C4-2B (cell line): ENCODE results near the gene MYO1H.
"Not testable (repeated sequence)": the region's sequence is repeated elsewhere in the genome, so short reads cannot be mapped to it uniquely, and the experiment has no call there.

Experiments used
- H3K27ac ChIP-seq: fragments of 450-650 bp; 2 replicates; pipeline ENCODE4 v1.5.1; 2017
- CTCF ChIP-seq: fragments of 450-650 bp; conservative IDR thresholded peaks from 2 replicates; pipeline ENCODE4 v1.5.1; 2017; ENCODE audit warnings: mild to moderate bottlenecking
- ZFX ChIP-seq: fragments of 450-650 bp; IDR thresholded peaks from 2 replicates; pipeline ENCODE4 v1.6.1; 2017

MYO1H gene

DNA sequence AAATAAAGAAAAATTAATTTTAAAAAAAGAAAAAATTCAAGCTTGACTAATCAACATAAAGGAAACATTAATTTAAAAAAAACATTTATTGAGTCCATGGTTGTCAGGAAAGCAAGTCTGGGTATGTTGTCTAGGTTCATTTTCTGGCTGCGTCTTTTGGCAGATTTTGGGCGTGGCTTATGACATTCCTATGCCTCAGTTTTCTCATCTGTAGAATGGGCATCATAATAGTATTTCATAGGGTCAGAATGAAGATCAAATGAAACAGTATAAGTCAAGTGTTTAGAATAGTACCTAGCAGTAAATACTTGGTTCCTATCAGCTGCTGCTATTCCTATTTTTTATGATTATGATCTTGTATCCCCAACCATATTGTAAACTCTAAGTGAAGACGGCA, 40.5 kb downstream of the MYO1H start:
- H3K27ac ChIP-seq: no peak overlapping the region
- TF ChIP-seq CTCF: no peak
- no peak for TF ChIP-seq ZFX

- H3K27ac ChIP-seq: no peak overlapping the region
- TF ChIP-seq CTCF (no peak), ZFX (no peak)
Measured at GRCh38 chr12:109389146-109389545, 41.4 kb downstream of the MYO1H start.

GRCh38 chr12:109393437-109394345, 46.0 kb downstream of the MYO1H start:
- TF ChIP-seq CTCF (peak; percentile 93), ZFX (no peak)
- H3K27ac ChIP-seq: no peak overlapping the region

- no peak for TF ChIP-seq CTCF
- TF ChIP-seq ZFX: no peak
- H3K27ac ChIP-seq: no peak overlapping the region
Measured at GRCh38 chr12:109394891-109395290, 47.2 kb downstream of the MYO1H start.

GRCh38 chr12:109404841-109405240, 57.1 kb downstream of the MYO1H start:
- H3K27ac ChIP-seq: not testable (repeated sequence)

DNA sequence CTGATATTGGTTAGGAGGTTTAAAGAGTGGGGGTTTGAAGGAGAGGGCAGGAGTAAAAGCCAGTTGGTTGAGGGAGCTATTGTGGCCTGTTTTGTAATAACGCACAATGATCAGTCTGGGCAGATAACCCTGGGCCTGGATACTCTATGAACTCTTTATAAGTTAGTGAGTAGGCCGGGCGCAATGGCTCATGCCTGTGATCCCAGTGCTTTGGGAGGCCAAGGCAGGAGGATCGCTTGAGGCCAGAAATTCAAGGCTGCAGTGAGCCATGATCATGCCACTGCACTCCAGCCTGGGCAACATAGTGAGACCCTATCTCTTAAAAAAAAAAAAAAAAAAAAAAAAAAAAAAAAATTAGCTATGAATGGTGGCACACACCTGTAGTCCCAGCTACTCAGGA, 58.4 kb downstream of the MYO1H start:
- not testable (repeated sequence) for H3K27ac ChIP-seq

DNA sequence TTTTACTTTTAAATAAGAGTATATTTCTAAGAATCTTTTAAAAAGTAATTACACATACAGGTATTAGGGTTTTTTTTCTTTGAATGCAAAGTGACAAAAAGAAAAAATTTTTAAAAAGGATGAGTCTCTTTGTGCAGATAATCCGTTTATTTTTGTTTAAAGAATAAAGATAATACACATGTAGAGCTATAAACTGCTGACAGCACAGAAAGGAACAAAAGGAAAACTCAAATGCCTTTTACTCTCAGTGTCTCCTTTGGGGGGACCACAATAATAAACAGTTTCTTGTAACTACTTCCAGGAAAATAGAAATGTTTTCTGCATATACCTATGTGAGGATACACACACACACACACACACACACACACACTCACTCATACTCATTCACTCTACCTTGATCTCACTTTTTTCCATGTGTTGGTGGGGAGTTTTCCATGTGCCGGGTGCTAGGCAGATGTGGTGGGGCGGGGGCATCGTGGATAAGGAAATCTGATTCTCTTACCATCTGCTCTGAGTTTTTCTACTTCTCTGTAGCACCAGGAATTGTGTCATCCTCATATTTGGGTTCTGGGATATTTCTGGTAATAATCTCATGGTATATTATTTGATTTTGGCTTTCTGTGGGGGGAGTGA, 71.3 kb downstream of the MYO1H start:
- H3K27ac ChIP-seq: no peak overlapping the region
- TF ChIP-seq ZFX: no peak
- no peak for TF ChIP-seq CTCF

DNA sequence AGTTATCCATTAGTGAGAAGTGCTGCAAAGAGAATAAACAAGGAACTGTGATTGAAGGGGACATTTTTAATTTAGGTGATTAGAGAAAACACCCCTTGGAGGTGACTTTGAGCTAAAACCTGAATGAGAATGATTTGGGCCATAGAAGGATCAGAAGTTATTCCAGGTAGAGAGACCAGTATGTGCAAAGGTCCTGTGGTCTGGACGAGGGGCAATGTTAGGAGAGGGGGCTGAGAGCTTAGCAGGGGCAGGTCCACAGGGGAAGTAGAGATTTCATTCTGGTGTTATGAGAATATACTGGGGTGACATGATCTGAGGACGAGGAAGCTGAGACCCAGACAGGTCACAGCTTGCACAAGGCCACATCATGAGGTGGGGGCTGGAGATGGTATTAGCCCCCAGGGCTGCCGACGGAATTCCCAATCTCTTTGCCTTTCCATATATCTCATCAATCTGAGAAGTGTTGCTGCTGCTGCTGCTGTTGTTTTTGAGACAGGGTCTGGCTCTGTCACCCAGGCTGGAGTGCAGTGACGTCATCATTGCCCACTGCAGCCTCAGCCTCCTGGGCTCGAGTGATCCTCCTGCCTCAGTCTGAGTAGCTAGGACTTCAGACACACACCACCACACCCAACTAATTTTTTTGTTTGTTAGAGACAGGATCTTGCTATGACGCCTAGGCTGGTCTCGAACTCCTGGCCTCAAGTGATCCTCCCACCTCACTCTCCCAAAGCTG, 73.8 kb downstream of the MYO1H start:
- H3K27ac ChIP-seq: no peak overlapping the region
- no peak for TF ChIP-seq CTCF
- TF ChIP-seq ZFX: no peak
